OCI-LY7 (cell line): ENCODE measurements around the gene ZC3HAV1L.

Experiments used
- CTCF ChIP-seq: fragments of 200-600 bp; sonication (generic); conservative IDR thresholded peaks from 2 replicates; pipeline ENCODE4 v1.5.1; 2014; ENCODE audit warnings: mild to moderate bottlenecking, antibody characterized with exemption, low read length, moderate library complexity, mixed read lengths
- EZH2phosphoT487 ChIP-seq: fragments of 200-600 bp; sonication (generic); IDR thresholded peaks from 2 replicates; pipeline ENCODE4 v1.6.1; 2018; ENCODE audit warnings: low read depth, borderline replicate concordance, mild to moderate bottlenecking, mixed run types, antibody characterized with exemption, low read length, moderate library complexity, mixed read lengths

GRCh38 chr7:139047970-139048369 lies 12.1 kb upstream of the ZC3HAV1L start:
- TF ChIP-seq CTCF: no peak
- no peak for TF ChIP-seq EZH2phosphoT487
